NCI-H524 (cell line): ENCODE data around the gene DNM2.
A peak's percentile ranks its signal among the peaks of the same experiment; 100 is the strongest.
"Not testable (repeated sequence)": the region's sequence is repeated elsewhere in the genome, so short reads cannot be mapped to it uniquely, and the experiment has no call there.

Experiments used
- DNase-seq, 2 experiments: peaks; one replicate each; lab custom pipeline; 2025; lab: John Stamatoyannopoulos, UW

Gene DNM2

GRCh38 chr19:10717356-10718204 is at the start of gene DNM2:
TSS of gene DNM2 (plus strand) at chr19:10718079. CDS start at chr19:10718243, 164 bp downstream.
- DNase-seq, result peak; percentile 100

- DNase-seq, result no peak
Observed at GRCh38 chr19:10669246-10669645, 48.6 kb upstream of the DNM2 start.

- DNase-seq, result no peak
Observed at GRCh38 chr19:10670182-10670581, 47.7 kb upstream of the DNM2 start.

- no peak for DNase-seq
Observed at GRCh38 chr19:10670876-10671804, 46.7 kb upstream of the DNM2 start.

GRCh38 chr19:10671922-10672321 is 46.0 kb upstream of the DNM2 start:
- DNase-seq, result not testable (repeated sequence)

GRCh38 chr19:10675214-10675613 is 42.7 kb upstream of the DNM2 start:
- not testable (repeated sequence) for DNase-seq

- DNase-seq, result no peak
Observed at GRCh38 chr19:10677751-10678150, 40.1 kb upstream of the DNM2 start.

- DNase-seq, result no peak
Observed at GRCh38 chr19:10678813-10679212, 39.1 kb upstream of the DNM2 start.

- no peak for DNase-seq
Observed at GRCh38 chr19:10679743-10680142, 38.1 kb upstream of the DNM2 start.

GRCh38 chr19:10680545-10681135 is 37.2 kb upstream of the DNM2 start:
- no peak for DNase-seq

- no peak for DNase-seq
Observed at GRCh38 chr19:10681658-10682057, 36.2 kb upstream of the DNM2 start.

GRCh38 chr19:10682397-10683063 is 35.3 kb upstream of the DNM2 start:
- DNase-seq, result no peak

GRCh38 chr19:10683064-10683426 is 34.8 kb upstream of the DNM2 start:
- DNase-seq, result no peak

- DNase-seq, result no peak
Observed at GRCh38 chr19:10683582-10683981, 34.3 kb upstream of the DNM2 start.

- no peak for DNase-seq
Observed at GRCh38 chr19:10685210-10685609, 32.7 kb upstream of the DNM2 start.

- no peak for DNase-seq
Observed at GRCh38 chr19:10686193-10686592, 31.7 kb upstream of the DNM2 start.

- no peak for DNase-seq
Observed at GRCh38 chr19:10686661-10687517, 31.0 kb upstream of the DNM2 start.

GRCh38 chr19:10687518-10688288 is 30.2 kb upstream of the DNM2 start:
- no peak for DNase-seq

GRCh38 chr19:10688545-10689280 is 29.2 kb upstream of the DNM2 start:
- DNase-seq, result no peak
